Measurements from ENCODE around the gene SCML1. TPM values are rescaled to one million over a fixed set of nuclear protein-coding genes. Genes with fewer than 3 reads are reported as not detected.

Gene SCML1
- total and polyA plus RNA-seq, 2 of the 8 experiments (the other 6 are each of a cell fraction or from before 2014, with no cell fraction given): 2.2 to 2.5 TPM

- no peak for TF ChIP-seq ATF3 (IDR thresholded peaks at IDR 0.05; ENCODE audit: insufficient read depth, low read depth, low read length)
- TF ChIP-seq SP2 (IDR thresholded peaks at IDR 0.05; ENCODE audit: low read length): no peak
- no peak for TF ChIP-seq GTF2F1 (IDR thresholded peaks at IDR 0.05; ENCODE audit: borderline replicate concordance, low read depth, low read length)
- no peak for TF ChIP-seq JUND (IDR thresholded peaks at IDR 0.05; ENCODE audit: low read length)
Observed at GRCh38 chrX:17750436-17750835, 13.1 kb downstream of the SCML1 start (continued).
